ENCODE data around the gene PIANP.

PIANP gene

GRCh38 chr12:6666211-6666610 lies 34.4 kb downstream of the PIANP start:
- DNase-seq: no peak

- DNase-seq: no peak
Measured at GRCh38 chr12:6664902-6665301, 35.7 kb downstream of the PIANP start.

DNA sequence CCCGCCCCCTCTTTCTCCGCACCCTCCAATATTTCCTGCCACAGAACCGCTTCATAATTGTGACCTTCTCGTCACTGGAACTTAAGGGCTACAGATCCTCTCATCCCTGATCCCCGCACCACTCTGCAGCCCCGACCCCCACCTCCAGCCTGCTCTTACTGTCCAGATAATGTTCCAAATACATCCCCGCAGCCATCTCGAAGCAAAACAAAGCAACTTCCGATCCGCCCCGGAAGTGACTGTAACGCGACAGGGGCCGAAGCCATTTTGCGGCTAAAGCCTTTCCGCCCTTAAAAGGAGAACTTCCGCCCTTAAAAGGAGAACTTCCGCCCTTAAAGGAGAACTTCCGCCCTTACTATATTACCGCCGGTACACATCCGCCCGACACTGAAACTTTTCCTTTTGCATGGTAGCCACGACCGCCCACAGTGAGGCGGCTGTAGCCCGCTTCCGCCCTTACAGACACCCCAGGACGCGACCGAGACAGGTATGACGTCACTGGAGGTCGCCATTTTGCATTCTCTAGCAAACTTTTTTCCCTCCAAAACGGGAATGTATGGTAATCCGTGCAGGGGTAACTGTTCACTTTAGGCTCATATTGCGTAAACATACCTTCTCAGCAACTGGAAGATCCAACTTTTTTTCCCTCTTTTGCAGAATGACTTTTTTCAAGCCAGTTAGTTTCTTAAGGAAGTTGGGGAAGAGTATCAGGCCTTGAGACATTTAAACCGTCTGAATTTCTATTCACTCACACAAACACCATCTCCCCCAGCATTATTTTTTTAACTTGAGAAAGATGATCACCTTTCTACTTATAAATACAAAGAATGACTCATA lies 37.5 kb downstream of the PIANP start, which contains the start of gene ING4:
Gene ING4 (minus strand): TSS at position 214 of the 837 bp plus-strand sequence. CDS start 18 bp downstream, at position 196.
- peak; percentile 92 for DNase-seq

DNA sequence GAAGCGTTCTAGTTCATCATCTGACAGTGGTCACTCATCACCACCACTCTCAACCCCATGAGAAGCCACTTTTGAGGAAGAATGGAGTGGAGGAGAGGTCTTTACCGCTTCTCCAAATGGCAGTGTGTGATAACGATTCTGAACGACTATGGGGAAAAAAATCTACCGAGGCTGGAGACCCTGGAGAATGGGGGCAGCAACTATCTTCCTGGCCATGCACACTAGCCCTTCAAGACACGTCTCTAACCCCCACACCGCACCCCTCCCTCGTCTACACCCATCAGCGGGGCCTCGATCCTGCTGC lies 38.1 kb downstream of the PIANP start:
- DNase-seq: no peak

GRCh38 chr12:6653987-6654386 lies 46.6 kb downstream of the PIANP start:
- no peak for DNase-seq

- DNase-seq: no peak
Measured at GRCh38 chr12:6653342-6653741, 47.3 kb downstream of the PIANP start.

- no peak for DNase-seq
Measured at GRCh38 chr12:6652391-6652790, 48.2 kb downstream of the PIANP start.

- no peak for DNase-seq
Measured at GRCh38 chr12:6650832-6651231, 49.8 kb downstream of the PIANP start.

DNA sequence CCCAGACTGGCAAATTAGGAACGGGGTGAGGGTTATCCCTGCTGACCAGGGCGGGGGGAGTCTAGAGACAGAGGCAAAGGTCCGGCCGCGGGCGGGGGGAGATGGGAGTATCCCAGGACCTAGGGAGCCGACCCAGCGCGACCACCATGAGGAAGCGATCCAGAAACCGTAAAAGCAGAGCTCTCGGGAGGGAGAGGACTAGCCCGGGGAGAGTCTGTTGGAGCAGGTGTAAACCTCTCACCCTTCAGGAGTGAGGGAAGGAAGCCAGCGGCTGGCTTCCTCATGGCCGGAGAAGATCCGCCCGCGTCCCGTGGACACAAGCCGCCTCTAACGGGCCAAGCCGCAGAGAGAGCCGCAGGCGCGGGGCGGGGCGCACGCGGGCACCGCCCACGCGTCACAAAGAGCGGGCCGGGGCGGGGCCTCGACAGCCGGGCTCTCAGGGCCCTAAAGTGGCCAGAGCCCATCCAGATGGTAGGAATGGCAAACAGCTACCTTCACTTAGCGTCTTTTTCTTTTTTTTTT lies 53.5 kb downstream of the PIANP start, which contains the start of gene ACRBP:
Gene ACRBP (minus strand): TSS at position 350 of the 522 bp plus-strand sequence. CDS start 66 bp downstream, at position 284.
- DNase-seq: no peak

GRCh38 chr12:6646276-6647082 lies 54.1 kb downstream of the PIANP start:
- DNase-seq: no peak

- DNase-seq: no peak
Measured at GRCh38 chr12:6644903-6645302, 55.7 kb downstream of the PIANP start.

GRCh38 chr12:6644257-6644596 lies 56.4 kb downstream of the PIANP start:
- no peak for DNase-seq

Measured in T-helper 9 cell (primary cell).